Suppressor macrophage (primary cell): ENCODE results near the gene PRAC1.

Experiments
- DNase-seq, 4 experiments: peaks; one replicate each; pipeline ENCODE4 v3.0.0-alpha.2; 2020 to 2022
- total RNA-seq, 17 experiments: gene quantifications; one replicate each; lab custom pipeline; 2026; ENCODE audit warnings: mixed read lengths in 6 of 17, inconsistent platforms in 3 of 17; lab: John Stamatoyannopoulos, UW

The PRAC1 gene
- total RNA-seq: 0 to 0.11 (median 0) reads per million in 17 experiments

DNA sequence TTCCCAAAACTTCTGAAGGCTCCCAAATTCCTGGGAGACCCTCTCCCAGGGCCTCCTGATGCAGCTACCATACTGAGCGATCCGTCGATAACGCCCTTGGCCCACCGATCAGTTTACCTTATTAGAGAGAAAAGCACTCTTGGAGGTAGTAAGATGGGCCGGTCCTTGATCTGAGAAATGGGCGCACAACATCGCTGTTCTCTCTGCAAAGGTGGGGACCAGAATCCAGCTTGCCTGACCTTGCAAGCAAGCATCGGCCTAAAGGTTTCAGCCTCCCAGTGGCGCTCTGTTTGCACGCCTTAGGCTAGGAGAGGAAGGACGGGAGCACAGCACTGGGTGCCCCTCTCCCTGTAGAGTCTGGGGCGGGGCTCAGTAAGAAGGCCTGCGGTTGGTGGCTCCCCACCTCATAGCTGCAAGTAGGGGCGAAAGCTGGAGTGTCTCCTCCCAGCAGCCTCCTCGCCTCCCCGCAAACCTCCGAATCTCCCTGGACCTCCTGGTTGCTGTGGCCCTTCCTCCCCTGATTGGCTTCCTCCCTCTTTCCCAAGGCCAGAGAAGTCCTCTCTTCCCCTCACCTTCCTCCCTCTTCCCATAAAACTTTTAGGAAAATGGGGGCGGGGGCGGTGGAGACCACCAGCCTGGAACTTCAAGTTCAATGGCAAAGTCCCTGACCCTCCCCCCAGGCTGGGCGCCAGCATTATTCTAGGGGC lies at the start of gene PRAC1:
PRAC1 (minus strand) TSS at position 318 of the 707 bp plus-strand sequence; CDS start at position 192, 126 bp downstream.
- DNase-seq: no peak

DNA sequence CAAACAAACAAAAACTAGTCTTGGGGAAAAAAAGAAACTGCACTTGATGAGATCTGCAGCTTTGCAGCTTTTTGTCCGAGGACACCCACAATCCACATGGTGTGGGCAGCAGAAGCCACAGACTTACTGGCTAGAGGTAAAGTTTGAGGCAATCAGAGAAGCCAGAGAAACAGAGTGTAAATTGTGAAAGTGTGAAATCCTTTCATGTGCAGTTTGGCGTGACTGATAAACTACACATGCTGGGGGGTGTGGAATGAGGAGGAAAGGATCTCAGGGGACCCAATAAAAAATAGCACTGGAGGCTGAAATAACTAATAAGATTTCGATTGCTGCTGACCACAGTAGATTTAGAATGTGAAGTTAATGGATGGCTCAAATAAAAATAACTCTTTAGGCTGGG lies 48.6 kb upstream of the PRAC1 start:
- peak in 3 of 4 experiments; percentile 27 to 31 (median 28) for DNase-seq

DNA sequence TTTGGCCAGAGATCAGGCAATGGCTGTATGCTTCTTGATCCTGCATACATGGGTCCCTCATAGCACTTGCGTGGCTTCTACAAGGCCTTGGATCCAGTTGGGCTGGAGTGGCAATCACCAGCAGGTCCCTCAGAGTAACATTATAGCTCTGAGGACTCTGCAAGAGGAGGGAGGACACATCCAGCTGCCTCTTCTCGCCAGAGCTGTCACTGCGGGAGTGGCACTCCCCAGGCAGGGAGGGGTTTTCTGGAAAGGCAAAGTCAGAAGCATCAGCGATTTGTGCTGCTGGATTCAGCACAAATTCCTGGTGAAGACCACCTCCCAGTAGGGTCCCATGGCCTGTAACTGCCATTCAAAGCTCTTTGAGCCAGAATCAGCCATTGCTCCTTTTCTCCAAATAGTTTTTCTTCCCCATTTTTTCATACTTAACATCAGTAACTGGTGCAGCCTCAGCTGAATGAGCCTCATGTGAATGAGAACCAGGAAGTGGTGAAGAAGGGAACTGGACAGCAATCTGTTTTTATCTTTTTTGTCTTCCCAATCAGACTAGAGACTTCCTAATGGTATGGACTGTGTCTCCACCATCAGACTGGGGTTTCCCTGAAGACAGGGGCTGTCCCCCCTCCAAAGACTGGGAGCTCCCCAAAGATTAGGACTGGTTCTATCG lies 46.8 kb upstream of the PRAC1 start:
- DNase-seq: peak; percentile 53 to 79 (median 64)

DNA sequence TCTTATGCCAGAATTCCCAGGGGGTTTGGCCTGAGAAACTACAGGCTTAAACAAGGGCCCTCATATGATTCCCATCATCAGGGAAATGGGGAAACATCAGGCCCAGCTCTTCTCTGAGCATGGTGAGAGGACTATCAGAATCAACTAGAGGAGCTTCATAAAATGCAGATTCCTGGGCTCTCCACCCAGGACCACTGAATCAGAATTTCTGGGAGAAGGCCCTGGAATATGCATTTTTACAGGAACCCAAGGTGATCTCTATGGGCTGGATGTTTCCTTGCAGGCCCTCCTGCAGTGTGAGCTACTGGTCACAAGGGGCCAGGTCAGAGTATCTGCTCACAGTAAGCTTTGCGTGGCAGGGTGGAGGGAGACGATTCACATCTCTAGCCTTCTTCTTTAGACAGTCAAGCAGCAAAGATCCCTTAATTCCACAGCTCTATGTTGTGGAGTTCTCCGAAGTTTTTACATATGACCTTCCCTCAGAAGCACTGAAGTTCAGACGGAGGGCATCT lies 45.0 kb upstream of the PRAC1 start:
- DNase-seq: no peak

DNA sequence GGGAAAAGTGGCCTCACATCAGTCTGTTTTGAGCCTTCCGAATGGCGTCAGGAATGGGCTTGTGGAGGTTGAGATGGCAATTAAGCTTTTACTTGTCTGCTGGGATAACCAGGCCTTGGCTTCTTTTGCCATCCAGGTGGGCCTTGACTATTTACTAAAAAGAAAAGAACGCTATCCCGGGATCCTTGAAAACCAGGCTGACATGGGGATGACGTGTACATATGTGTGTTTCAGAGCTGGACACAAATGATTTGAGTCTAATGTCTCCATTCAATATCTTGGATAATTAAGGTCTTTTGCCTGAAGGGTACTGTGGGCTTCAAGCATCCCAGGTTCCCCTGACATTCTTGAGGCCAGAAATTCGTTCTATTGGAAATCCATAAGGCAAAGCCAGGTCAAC lies 38.8 kb upstream of the PRAC1 start:
- no peak for DNase-seq

DNA sequence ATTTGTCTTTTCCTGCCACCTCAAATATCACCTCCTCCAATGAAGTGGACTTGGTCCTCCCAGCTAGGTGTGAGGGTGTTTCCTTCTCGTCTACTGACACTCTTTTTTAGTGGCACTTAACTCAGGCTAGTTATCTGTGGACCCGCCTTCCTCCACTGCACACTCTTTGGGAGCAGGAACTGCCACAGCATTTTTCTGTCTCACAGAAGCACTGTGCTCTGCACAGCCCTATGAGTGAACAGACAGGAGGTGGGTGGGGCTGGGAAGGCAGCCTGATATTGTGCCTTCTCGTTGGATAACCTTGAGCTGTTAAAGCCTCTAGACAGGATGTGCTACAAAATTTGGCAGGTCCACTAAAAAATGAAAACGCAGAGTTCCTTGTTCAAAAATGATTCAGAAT lies 38.1 kb upstream of the PRAC1 start:
- no peak for DNase-seq

DNA sequence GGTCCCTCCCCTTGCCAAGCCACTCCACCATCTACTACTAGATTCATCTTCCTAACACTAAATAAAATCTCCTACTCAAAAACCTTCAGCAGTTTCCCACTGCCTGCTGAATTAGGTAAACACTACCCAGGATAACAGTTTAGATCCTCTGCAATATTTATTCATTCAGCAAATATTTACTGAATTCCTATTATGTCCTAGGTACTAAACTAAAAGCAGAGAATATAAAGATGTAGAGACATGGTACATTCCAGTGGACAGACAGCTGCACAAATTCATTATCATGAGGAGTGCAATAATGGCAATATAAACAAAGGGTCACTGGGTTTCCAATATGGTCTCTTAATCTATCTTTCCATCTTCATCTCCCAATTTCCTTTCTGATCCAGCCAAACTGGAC lies 37.0 kb upstream of the PRAC1 start:
- no peak for DNase-seq

DNA sequence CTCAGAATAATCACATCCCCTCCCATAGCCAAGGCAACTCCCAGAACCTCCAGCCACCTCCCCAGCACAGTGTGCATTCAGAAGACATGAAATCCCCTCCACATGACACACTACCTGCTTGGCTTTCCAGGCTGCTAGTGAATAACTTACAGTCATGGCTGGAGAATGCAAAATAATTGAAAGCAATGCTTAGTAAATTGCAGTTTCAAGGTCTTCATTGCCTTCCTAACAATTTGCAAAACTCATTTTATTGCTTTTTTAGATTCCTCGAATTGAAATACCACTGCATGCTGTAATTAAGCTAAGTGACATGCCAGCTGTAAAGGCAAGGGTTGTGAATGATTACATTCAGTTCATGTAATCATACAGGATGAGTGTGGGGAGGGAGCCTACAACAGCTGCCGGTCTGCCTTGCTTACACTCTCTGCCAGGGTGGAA lies 35.2 kb upstream of the PRAC1 start:
- DNase-seq: no peak

DNA sequence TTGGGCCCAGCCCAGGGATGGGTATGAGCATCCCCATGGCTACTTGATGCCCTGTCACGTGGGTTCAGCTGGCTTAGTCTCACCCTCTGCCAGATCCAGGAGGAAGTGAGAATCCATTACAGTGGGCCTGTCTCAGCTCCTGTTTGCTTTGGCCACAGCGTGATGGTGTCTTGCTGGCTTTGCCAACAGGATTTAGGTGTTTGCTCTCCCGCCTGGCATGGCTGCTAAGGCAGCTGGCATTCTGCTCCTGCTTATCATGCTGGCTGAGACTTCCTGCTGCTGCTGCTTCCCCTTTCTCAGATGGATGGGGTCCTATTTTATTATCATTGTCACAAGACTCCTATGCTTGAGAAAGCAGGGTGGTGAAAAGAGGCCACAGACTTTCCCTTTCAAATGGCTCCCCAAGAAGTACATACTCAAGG lies 34.5 kb upstream of the PRAC1 start:
- DNase-seq: peak; percentile 57 to 81 (median 70)

DNA sequence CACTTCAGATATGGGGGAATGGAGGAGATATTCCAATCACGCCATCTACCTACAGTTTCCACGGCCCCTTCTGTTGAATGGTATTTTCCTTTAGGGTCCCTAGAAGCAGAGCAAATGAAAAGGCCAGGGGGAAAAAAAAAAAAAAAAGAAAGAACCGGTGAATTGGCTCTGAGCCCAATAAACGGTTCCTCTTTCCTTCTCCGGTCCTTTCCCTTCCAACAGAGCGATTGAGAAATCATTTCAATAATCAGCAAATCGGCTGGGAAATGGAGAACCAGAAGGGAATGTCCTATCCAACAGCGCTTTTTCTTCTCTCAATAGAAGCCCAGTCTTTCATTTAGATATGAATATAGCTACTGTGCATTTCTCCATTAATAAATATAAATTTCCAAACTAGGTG lies 33.0 kb upstream of the PRAC1 start:
- peak; percentile 66 to 89 (median 76) for DNase-seq

DNA sequence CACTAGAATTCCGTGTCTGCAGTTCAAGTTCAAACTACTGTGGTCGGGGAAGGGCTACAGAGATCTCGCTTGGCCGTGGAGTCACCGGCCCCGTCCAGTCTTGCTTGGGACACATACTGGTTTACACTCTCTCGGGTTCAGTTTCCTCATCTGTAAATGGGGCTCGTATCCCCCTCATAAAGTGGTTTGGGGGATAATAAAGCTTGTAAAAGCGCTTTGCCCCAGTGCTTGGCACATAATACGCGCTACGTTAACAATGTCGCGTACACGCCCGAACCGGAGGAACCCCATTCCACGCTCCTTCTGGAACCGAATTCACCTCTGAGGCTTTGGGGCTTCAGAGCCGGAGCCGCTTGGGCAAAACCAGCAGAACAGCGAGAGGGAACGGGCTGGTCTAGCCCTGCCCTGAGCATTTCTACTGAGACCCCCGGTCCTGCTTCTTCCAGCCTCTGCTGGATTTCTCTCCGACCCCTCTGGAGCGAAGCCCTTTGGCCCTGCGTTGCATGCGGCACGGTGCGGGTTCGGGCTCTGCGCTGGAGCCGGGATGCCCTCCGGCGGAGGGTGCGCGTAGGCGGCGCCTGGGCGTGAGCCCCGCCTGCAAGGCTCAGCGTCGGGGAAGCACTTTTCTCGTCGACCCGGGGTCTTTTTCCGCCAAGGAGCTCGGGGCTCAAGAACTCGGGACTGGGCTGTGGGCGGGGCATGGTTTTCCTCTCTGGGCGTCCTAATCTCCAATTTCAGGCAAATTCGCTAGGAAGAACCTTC lies 32.4 kb upstream of the PRAC1 start:
- DNase-seq: no peak

DNA sequence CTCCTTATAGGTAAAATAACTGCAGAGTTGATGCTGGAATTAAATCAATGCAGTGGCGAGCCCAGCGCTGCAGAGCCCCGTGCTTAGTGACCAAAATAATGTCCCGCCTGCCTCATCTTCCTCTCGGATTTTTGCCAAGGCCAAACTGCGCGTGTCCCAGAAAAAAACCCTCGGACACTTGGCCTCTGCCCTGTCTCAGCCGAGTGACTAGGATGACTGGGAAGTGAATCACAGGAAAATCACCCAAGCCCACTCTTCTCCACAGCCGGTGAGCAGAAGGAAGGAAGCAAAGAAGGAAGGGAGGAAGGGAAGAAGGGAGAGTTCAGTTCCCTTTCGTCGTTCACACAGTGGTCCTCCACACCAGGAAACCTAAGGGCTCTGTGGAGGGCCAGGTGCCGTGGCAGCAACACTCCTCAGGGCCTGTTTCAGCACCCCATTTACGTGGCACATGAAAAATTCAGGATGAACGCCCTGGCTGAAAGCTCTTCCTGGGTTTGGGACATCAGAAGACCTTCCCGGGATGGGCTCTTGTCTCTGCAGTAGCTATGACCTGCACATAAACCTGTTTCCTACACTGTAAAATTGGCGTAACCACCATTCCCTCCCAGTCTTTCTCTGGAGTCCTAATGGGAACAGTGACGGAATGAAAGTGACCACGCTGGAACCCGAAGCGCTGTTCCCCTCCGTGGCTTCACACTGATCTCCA lies 31.6 kb upstream of the PRAC1 start:
- DNase-seq: peak in 1 of 4 experiments; percentile 25

DNA sequence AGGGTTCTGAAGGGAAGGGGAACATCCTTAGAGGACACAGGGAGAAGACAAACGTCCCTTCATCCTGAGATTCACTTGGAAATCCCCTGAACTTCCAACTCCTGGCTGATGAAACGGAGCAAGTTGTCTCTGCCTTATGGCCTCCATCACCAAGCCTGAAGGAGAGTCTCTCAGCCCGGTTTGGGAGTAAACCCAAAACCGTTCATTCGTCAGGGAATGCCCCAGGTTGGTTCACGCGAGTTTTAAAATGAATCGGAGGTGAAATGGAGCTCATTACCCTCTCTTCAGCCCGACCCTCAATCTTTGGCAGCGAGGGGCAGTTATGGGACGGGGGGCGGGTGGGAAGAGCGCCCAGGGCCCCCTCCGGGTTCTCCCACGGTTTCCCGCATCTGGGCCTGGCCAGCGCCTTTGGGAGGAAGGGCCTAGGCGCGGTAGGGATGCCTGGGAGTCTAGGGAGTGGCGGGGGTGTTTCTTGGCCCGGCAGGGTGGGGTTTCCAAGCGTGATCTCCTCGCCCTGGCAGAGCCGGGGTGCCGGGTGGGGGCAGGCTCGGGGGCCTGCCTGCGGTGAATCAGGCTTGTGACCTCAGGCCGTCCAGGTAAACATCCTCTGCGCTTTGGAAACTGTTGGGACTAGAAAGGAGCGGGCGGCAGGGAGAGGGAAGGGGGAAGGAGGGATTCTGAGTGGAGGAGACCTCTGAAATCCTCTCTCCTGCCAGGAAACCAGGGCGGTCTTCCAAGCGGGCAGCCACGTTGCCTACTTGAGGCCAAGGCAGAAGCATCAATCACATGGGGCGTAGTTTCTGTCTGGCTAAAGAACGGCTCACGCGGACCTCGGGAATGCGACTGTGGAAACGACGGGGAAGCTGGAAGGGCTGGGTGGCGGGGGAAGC lies 30.3 kb upstream of the PRAC1 start:
- DNase-seq: no peak

DNA sequence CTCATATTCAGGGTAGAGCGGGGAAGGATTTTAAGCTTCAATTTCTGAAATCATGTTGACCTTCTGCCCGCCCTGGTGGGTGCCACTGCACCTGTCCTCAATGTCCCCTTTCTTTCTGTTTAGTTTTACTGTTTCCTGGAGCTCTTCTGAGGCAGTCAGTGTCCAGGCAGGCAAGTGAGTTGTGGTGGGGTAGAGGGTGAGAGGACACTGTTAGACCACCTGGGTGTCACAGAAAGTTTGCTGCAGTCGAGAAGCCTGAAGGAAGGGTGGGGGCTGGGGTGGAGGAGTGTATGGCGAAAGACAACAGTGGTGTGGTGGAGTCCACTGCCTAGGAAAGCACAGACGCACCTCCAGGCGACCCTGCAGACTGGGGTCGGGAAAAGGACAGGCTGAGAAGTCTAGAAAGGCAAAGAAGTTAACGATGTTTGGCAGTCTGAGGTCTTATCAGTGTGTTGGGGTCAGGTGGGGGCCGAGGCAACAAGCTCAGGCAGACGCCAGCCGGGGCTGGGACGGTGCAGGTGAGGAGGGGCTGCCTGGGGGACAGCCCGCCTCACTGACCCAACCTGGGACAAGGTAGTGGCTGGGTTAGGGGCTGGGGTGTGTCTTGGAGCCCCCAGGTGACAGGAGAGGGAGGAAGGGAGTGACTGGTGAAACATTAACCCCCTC lies 29.5 kb upstream of the PRAC1 start:
- no peak for DNase-seq

DNA sequence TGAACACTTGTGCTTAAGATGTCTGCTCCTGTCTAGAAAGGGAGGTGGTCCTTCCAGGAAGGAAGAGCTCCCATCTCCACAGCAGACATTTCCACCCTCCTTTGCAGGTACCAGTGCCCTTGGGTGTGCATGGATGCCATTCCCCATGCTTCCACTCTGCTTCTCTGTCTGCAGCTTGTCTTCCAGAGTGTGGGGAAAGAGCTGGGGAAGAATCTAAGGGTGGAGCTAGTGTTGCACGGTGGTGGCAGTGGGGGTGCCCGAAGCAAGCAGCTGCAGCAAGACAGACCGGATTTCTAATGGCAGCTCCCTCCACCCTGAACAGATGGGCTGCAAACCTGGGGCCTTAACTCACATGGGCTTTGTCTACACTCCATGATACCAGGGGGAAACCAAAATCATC lies 28.9 kb upstream of the PRAC1 start:
- DNase-seq: no peak

DNA sequence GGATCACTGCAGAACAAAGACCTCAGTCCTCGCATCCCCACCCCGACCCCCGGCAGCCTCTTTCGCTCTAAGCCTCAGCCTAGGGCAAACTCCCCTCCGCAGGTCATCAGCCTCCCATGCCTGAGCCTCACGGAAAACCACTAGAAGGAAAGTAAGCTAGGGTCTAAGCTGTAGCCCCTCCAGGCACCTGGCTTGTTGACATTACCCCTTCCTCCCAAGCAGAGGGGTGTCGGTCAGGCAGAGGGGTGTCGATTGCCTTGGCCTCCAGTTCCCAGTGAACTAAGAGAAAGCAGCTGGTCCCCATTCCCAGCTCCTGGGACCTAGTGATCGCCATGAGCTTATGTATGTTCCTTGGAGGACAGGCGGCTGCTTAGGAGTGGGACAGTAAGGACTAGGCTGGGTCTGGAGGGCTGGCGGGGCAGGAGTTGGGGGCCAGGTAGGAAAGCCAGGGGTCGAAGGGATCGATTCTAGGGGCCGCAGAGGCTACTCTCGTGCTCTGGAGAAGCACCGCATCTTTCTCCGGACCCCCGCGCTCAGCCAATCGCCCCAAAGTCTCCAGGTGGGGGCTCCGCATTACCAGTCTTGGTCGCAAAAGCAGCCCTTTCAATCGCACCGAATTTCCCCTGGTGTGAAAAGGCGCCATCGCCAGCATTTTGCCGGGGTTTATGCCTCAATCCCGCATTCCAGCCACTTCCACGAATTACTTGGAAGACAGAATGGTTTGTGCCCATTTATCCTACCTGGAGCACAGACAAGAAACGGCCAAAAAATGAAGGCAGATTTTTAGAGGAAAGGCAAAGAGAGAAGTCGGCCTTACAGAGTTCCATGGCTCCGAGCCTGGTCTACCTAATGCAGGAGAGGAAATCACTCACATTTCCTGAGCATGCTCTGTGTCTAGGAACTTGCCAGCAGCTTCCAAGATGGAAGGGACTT lies 27.6 kb upstream of the PRAC1 start:
- no peak for DNase-seq

DNA sequence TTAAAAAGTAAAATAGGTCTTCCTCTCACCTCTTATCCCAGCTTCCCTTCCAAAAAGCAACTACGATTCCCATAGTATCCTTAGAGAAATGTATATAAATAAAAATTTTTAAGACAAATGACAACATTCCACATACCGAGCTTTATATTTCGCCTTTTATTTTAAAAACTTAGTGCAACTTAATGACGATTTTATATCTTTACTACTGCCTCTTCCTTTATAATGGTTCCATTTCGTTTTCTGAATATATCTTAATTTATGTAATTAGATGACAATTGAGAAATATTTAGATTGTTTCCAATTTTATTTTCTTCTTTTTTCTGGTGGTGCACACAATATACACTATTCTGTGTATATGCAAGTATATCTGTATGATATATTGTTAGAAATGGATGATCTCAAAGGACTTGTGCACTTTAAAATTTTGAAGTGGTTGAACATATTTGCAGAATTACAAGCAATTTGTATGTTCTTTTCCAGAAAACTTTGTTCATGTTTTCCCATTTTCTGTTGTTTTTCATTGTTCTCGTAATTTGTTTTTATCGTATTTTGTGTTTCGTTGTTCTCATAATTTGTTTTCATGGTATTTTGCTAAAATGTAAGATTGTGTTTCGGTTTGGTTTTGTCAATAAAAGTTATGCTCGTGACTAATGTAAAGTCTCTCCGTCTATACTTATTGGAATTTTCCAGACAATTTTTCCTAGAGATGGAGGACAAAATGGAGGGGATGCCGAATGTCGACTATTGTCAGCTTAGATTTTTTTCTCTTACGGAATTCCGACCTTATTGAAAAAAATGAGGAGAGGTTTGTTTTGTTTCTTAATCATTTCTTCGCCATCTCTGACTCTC lies 26.6 kb upstream of the PRAC1 start:
- DNase-seq: no peak

DNA sequence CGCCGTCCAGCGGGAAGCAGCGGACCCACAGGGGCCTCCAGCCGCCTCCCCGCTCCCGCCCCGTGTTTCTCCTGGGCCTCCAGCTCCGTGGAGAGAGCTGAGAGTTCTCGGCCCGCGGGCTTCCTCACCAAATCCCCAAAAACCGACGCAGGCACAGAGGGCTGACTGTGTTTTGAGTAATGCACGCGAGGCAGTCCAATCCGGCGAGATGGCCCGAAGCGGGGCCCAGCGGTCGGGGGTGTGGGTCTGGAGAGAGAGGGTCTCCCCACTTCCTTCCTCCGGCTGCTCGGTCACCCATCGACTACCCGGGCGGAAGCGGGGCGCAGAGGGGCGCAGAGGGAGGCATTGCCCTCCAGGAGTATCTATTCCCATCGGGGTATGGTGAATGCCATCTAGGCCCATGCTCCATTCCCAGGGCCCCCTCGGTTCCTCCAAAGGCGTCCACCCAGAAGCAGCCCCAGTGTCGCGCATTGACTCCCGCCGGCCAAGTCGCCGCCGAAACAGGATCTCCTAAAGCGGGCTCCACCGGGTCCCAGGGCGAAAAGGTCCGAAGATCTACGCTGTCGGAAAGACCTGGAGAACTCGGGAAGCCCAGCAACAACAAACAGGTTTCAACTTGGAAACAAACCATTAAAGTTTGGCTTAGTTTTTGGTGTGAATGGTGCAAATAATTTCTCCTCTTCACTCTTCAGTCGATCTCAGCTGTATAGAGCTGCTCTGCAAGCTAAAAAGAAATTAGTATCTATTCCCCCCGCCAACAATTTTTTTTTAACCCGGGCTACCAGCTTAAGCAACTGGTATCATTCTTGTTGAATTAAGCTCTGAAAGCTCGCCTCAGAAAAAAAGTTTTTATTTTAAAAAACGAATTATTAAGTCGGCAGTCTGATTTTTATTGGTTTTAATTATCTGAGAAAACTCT lies 25.4 kb upstream of the PRAC1 start:
- DNase-seq: no peak
